Glutamatergic neuron (in vitro differentiated cells): ENCODE measurements around the gene TMPRSS7. TPM values are rescaled to one million over a fixed set of nuclear protein-coding genes. Genes with fewer than 3 reads are reported as not detected.
A peak's percentile ranks its signal among the peaks of the same experiment; 100 is the strongest.

Experiments used
- DNase-seq: peaks from one replicate; pipeline ENCODE4 v3.0.0; 2022
- H3K27ac Mint-ChIP-seq: one replicate; pipeline ENCODE4 v1.8.0; 2020; ENCODE audit warnings: mild to moderate bottlenecking, mixed read lengths, inconsistent platforms; ENCODE audit not compliant: unreplicated experiment
- H3K27me3 Mint-ChIP-seq: one replicate; pipeline ENCODE4 v1.8.0; 2020; ENCODE audit warnings: mild to moderate bottlenecking, moderate library complexity, mixed read lengths, inconsistent platforms; ENCODE audit not compliant: unreplicated experiment
- H3K36me3 Mint-ChIP-seq: one replicate; pipeline ENCODE4 v1.8.0; 2020; ENCODE audit warnings: mild to moderate bottlenecking, mixed read lengths, inconsistent platforms; ENCODE audit not compliant: unreplicated experiment
- H3K4me1 Mint-ChIP-seq: one replicate; pipeline ENCODE4 v1.8.0; 2020; ENCODE audit warnings: mild to moderate bottlenecking, low read depth, mixed read lengths, inconsistent platforms; ENCODE audit not compliant: unreplicated experiment
- H3K4me3 Mint-ChIP-seq: one replicate; pipeline ENCODE4 v1.8.0; 2020; ENCODE audit warnings: mild to moderate bottlenecking, mixed read lengths, inconsistent platforms; ENCODE audit not compliant: unreplicated experiment
- H3K9me3 Mint-ChIP-seq: one replicate; pipeline ENCODE4 v1.8.0; 2020; ENCODE audit warnings: mild to moderate bottlenecking, moderate library complexity, mixed read lengths, inconsistent platforms; ENCODE audit not compliant: unreplicated experiment
- total RNA-seq: library from RNA; stranded (reverse); fragmentation: NEBNext Ultra II Directional; extraction: Animal tissue kit (Norgen Biotek cat#: 25700); gene quantifications from one replicate; pipeline ENCODE4 v1.2.1, GENCODE V29; 2021; ENCODE audit not compliant: unreplicated experiment
- TF ChIP-seq, protein P1 (sequence below): fragments of 200-600 bp; sonication (generic); IDR thresholded peaks from one replicate; pipeline ENCODE4 v1.5.0; 2021; ENCODE audit not compliant: partially characterized antibody, unreplicated experiment

The TMPRSS7 gene
- total RNA-seq, 1 donor from 2014 or later, result not detected

DNA sequence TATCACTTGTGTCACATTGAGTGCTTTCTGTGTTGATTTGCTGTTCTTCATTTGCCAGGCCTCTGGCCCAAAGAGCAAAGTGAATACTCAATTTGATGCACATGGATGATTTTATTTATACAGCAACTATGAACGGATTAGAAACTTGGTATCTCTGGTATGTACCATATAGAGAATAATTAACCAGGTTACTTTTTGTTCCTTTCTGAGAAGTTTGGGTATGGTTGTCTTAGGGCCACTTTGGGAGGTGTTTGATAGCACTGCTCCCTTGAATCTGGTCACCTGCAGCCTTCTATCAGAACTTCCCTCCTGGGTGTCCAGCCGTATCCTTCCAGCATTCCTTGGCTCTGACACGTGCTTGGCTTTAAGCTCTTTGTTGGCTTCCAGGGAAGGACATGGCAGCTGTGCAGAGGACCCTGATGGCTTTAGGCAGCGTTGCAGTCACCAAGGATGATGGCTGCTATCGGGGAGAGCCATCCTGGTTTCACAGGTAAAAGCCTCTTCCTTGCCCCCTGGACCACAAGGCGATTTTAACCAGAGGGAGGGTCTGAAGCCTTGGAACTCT, 23.1 kb upstream of the TMPRSS7 start:
- Mint-ChIP-seq H3K9me3 (peaks cover 5% of the 10 kb centered on the region), H3K4me1 (peaks cover 57% of the 10 kb centered on the region), H3K4me3 (peak overlapping the region; percentile 75), H3K36me3 (no peaks in the 10 kb centered on the region), H3K27me3 (peaks cover 2% of the 10 kb centered on the region), H3K27ac (peak overlapping the region; percentile 70)
- TF ChIP-seq, protein P1, sequence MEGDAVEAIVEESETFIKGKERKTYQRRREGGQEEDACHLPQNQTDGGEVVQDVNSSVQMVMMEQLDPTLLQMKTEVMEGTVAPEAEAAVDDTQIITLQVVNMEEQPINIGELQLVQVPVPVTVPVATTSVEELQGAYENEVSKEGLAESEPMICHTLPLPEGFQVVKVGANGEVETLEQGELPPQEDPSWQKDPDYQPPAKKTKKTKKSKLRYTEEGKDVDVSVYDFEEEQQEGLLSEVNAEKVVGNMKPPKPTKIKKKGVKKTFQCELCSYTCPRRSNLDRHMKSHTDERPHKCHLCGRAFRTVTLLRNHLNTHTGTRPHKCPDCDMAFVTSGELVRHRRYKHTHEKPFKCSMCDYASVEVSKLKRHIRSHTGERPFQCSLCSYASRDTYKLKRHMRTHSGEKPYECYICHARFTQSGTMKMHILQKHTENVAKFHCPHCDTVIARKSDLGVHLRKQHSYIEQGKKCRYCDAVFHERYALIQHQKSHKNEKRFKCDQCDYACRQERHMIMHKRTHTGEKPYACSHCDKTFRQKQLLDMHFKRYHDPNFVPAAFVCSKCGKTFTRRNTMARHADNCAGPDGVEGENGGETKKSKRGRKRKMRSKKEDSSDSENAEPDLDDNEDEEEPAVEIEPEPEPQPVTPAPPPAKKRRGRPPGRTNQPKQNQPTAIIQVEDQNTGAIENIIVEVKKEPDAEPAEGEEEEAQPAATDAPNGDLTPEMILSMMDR, result no peak
- no peak for DNase-seq

DNA sequence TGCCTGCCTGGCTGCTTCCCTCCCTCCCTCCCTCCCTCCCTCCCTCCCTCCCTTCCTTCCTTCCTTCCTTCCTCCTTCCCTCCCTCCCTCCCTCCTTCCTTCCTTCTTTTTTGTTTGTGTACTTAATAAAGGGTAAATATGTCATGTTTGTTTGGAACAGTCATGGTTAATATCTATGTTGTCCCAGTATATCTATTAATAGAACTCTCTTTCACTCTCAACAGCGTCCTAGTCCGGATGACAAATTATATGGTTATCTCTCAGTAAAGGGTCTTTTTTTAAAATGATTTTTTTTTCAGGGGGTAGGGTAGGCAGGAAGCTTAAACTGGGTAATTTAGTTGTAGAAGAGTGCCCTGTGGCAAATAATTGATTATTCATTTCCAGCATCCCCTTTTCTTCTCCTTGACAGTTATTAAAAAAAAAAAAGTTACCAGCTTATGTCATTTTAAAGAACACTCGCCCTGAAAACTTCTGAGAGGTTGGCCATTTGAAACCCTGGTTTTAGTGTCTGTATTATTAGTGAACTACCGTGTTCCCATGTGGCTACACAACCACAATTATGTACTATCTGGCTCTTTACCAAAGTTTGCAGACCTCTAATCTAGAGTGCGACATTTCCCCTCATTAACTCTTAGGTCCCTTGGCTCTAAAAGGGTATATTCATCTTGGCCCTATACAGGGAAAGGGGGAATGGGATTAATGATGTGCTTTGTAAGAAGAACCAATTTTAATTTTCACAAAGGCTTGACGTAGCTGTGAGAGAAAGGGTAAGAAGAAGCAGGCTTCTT, 22.1 kb upstream of the TMPRSS7 start:
- H3K4me1 Mint-ChIP-seq, result peaks cover 49% of the 10 kb centered on the region
- TF ChIP-seq, protein P1, result no peak
- peaks cover 2% of the 10 kb centered on the region for H3K27me3 Mint-ChIP-seq
- no peaks in the 10 kb centered on the region for H3K36me3 Mint-ChIP-seq
- peak overlapping the region; percentile 17 for H3K4me3 Mint-ChIP-seq
- peak overlapping the region; percentile 50 for H3K27ac Mint-ChIP-seq
- H3K9me3 Mint-ChIP-seq, result peaks cover 5% of the 10 kb centered on the region
- DNase-seq, result no peak

DNA sequence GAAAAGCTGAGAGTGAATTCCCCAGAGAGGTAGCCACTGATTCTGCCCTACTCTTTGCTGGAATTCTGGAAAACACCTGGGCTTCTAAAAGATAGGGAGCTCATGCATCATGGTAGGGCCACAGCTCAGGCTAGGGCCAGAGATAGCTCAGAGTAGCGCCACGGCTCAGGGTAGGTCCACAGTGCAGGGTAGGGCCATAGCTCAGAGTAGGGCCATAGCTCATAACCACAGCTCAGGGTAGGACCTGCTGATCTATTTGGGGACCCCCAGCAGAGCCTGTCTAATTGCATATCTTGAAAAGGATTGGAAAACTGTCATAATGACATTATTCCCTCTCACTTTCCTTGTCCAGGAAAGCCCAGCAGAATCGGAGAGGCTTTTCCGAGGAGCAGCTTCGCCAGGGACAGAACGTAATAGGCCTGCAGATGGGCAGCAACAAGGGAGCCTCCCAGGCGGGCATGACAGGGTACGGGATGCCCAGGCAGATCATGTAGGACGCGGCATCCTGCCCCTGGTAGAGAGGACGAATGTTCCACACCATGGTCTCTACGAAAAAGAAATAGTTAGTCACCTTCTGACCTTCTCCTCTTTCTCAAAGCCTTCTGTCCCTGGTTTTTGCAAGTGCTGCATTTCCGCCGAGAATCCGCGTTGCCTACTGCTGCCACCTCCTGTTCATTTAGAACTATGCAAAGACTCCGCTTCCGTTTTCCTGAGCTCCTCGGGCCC, 21.3 kb upstream of the TMPRSS7 start:
- no peak overlapping the region for H3K4me3 Mint-ChIP-seq

GRCh38 chr3:112013784-112014143, 20.8 kb upstream of the TMPRSS7 start:
- TF ChIP-seq, protein P1, result peak; percentile 3
- no peak overlapping the region for H3K27ac Mint-ChIP-seq
- peaks cover 44% of the 10 kb centered on the region for H3K4me1 Mint-ChIP-seq
- H3K36me3 Mint-ChIP-seq, result no peaks in the 10 kb centered on the region
- no peak overlapping the region for H3K4me3 Mint-ChIP-seq
- peaks cover 2% of the 10 kb centered on the region for H3K9me3 Mint-ChIP-seq
- DNase-seq, result no peak
- H3K27me3 Mint-ChIP-seq, result peaks cover 2% of the 10 kb centered on the region

More for the DNA sequence above, 21.3 kb upstream of the TMPRSS7 start:
- peaks cover 48% of the 10 kb centered on the region for H3K4me1 Mint-ChIP-seq
- peak; percentile 66 for DNase-seq
- TF ChIP-seq, protein P1, result peak; percentile 58
- peaks cover 2% of the 10 kb centered on the region for H3K27me3 Mint-ChIP-seq
- peaks cover 2% of the 10 kb centered on the region for H3K9me3 Mint-ChIP-seq
- H3K36me3 Mint-ChIP-seq, result no peaks in the 10 kb centered on the region
- peak overlapping the region; percentile 67 for H3K27ac Mint-ChIP-seq
